GM12878 (cell line): ENCODE results near the gene MAD1L1. TPM values are rescaled to one million over a fixed set of nuclear protein-coding genes. Genes with fewer than 3 reads are reported as not detected.

Experiments used
- ATAC-seq: fragments of 200-7000 bp; cut with Tn5 transposase; 3 replicates; pipeline ENCODE4 v1.9.1; 2020; ENCODE audit warnings: mild to moderate bottlenecking, moderate library complexity
- BruUV-seq: library from RNA; stranded (reverse); fragments of 400-500 nt; replicated peaks from 2 replicates; lab custom pipeline; 2021; lab: Mats Ljungman, UMichigan
- CTCF ChIA-PET: fragments of 300-600 bp; sonication (Branson Sonifier 250); formaldehyde crosslinking; extraction: SDS; loops from one replicate; lab custom pipeline; 2021; ENCODE audit warnings: inconsistent platforms; lab: Yijun Ruan, JAX
- POLR2A ChIA-PET: fragments of 350-600 bp; formaldehyde crosslinking; extraction: SDS; loops from one replicate; lab custom pipeline; 2021; ENCODE audit warnings: inconsistent platforms; lab: Charles Lee
- RAD21 ChIA-PET: fragments of 300-600 bp; sonication (Branson Sonifier 250); formaldehyde crosslinking; loops from one replicate; lab custom pipeline; 2023; ENCODE audit warnings: antibody characterized with exemption; ENCODE audit not compliant: unreplicated experiment; lab: Charles Lee
- SMC1A ChIA-PET: fragments of 300-600 bp; sonication (Branson Sonifier 250); formaldehyde crosslinking; loops from one replicate; lab custom pipeline; 2023; ENCODE audit not compliant: unreplicated experiment, uncharacterized antibody; lab: Charles Lee
- DNase-seq: peaks from one replicate; pipeline ENCODE4 v3.0.0-alpha.2; 2011; ENCODE audit warnings: low read depth, low spot score
- FAIRE-seq: peaks from 3 replicates; lab custom pipeline; 2011; peaks lifted over from hg19 to GRCh38; lab: Jason Lieb, UNC
- H2AFZ ChIP-seq: 2 replicates; pipeline ENCODE4 v1.6.0; 2011; ENCODE audit warnings: low read depth, low read length, control low read depth; ENCODE audit not compliant: control insufficient read depth
- H3K27ac ChIP-seq: 2 replicates; pipeline ENCODE4 v1.5.1; 2011; ENCODE audit warnings: control low read depth; ENCODE audit not compliant: control insufficient read depth, insufficient read depth
- H3K27me3 ChIP-seq, 2 experiments: replicated peaks in 1 of 2; 2 replicates each; pipeline versions ENCODE4 v1.6.0 to v1.6.1; 2011; ENCODE audit warnings: low read length in 1 of 2; ENCODE audit not compliant: control insufficient read depth in 2 of 2, insufficient read depth in 2 of 2
- H3K36me3 ChIP-seq, 2 experiments: 2 replicates each; pipeline ENCODE4 v1.5.1; 2011; ENCODE audit warnings: low read length in 1 of 2; ENCODE audit not compliant: control insufficient read depth in 2 of 2, insufficient read depth in 2 of 2
- H3K4me1 ChIP-seq: 2 replicates; pipeline ENCODE4 v1.6.1; 2011; ENCODE audit warnings: mild to moderate bottlenecking, low read length, moderate library complexity, mixed read lengths; ENCODE audit not compliant: control insufficient read depth, insufficient read depth
- H3K4me2 ChIP-seq: 2 replicates; pipeline ENCODE4 v1.6.0; 2011; ENCODE audit warnings: control low read depth; ENCODE audit not compliant: control insufficient read depth, insufficient read depth
- H3K4me3 ChIP-seq: fragments of 200-600 bp; sonication (generic); 2 replicates; pipeline ENCODE4 v1.5.1; 2016
- H3K79me2 ChIP-seq: 2 replicates; pipeline ENCODE4 v1.6.0; 2011; ENCODE audit warnings: low read length; ENCODE audit not compliant: control insufficient read depth, insufficient read depth
- H3K9ac ChIP-seq: 2 replicates; pipeline ENCODE4 v1.8.0; 2011; ENCODE audit warnings: low read length, control low read depth, mixed read lengths; ENCODE audit not compliant: control insufficient read depth, insufficient read depth
- H3K9me3 ChIP-seq: replicated peaks from 3 replicates; pipeline ENCODE4 v1.5.1; 2011; ENCODE audit warnings: mild to moderate bottlenecking, low read length; ENCODE audit not compliant: control insufficient read depth, insufficient read depth
- H4K20me1 ChIP-seq: 2 replicates; pipeline ENCODE4 v1.6.0; 2011; ENCODE audit not compliant: control insufficient read depth, insufficient read depth
- BHLHE40 ChIP-seq, 2 experiments: fragments of 450-650 bp in 1 of 2; IDR thresholded peaks; 2 replicates each; pipeline ENCODE4 v1.6.1; 2011 to 2017; ENCODE audit warnings: low read depth in 2 of 2, borderline replicate concordance in 1 of 2, improper control_type of control experiment in 1 of 2, low read length in 1 of 2, mild to moderate bottlenecking in 1 of 2
- CBX3 ChIP-seq: fragments of 200-600 bp; sonication (generic); IDR thresholded peaks from 2 replicates; pipeline ENCODE4 v1.6.1; 2016; ENCODE audit warnings: low read depth, borderline replicate concordance
- FOXK2 ChIP-seq: fragments of 450-650 bp; IDR thresholded peaks from 2 replicates; pipeline ENCODE4 v1.6.1; 2017; ENCODE audit warnings: mild to moderate bottlenecking, moderate library complexity
- GABPA ChIP-seq: IDR thresholded peaks from 2 replicates; pipeline ENCODE4 v1.6.1; 2014; ENCODE audit warnings: antibody characterized with exemption, low read depth, mild to moderate bottlenecking, inconsistent platforms
- MTA2 ChIP-seq: fragments of 450-650 bp; IDR thresholded peaks from 2 replicates; pipeline ENCODE4 v1.6.1; 2016; ENCODE audit warnings: low read depth, mild to moderate bottlenecking, moderate library complexity
- NFIC ChIP-seq: IDR thresholded peaks from 2 replicates; pipeline ENCODE4 v1.6.1; 2012; ENCODE audit warnings: low read depth, mild to moderate bottlenecking, inconsistent platforms, low read length, moderate library complexity
- NFXL1 ChIP-seq: fragments of 450-650 bp; IDR thresholded peaks from 2 replicates; pipeline ENCODE4 v1.6.1; 2017; ENCODE audit warnings: antibody characterized with exemption, mild to moderate bottlenecking, borderline replicate concordance
- RAD51 ChIP-seq: fragments of 450-650 bp; IDR thresholded peaks from 2 replicates; pipeline ENCODE4 v1.6.1; 2016; ENCODE audit warnings: moderate library complexity, mild to moderate bottlenecking, inconsistent platforms
- RCOR1 ChIP-seq: conservative IDR thresholded peaks from 2 replicates; pipeline ENCODE4 v1.6.1; 2012; ENCODE audit warnings: low read depth, low read length, improper control_type of control experiment
- SRF ChIP-seq, 2 experiments: IDR thresholded peaks; 2 replicates each; pipeline ENCODE4 v1.6.1; 2011; ENCODE audit warnings: low read depth in 2 of 2, low read length in 2 of 2, mild to moderate bottlenecking in 1 of 2, moderate library complexity in 1 of 2
- TCF3 ChIP-seq: IDR thresholded peaks from 2 replicates; pipeline ENCODE4 v1.6.1; 2012; ENCODE audit warnings: low read depth, mild to moderate bottlenecking, low read length, borderline replicate concordance; ENCODE audit not compliant: insufficient read depth
- TCF7 ChIP-seq: IDR thresholded peaks from 2 replicates; pipeline ENCODE4 v1.6.1; 2014; ENCODE audit warnings: antibody characterized with exemption, borderline replicate concordance
- ZBTB4 ChIP-seq: fragments of 450-650 bp; formaldehyde crosslinking; IDR thresholded peaks from 2 replicates; pipeline ENCODE4 v1.4.0; 2022; ENCODE audit warnings: mild to moderate bottlenecking, moderate library complexity
- ZNF687 ChIP-seq: fragments of 450-650 bp; IDR thresholded peaks from 2 replicates; pipeline ENCODE4 v1.6.1; 2017; ENCODE audit warnings: mild to moderate bottlenecking, moderate library complexity
- WGBS: methylation state at CpG from one replicate; pipeline ENCODE4 v1.1.6; 2016; ENCODE audit warnings: low lambda C conversion rate; ENCODE audit not compliant: insufficient replicate concordance, insufficient coverage; ENCODE audit errors: missing lambda C conversion rate; 5-methylcytosine and 5-hydroxymethylcytosine counted together
- in situ Hi-C: fragments of 300-500 bp; cut with MboI; formaldehyde crosslinking; loops from 9 replicates; pipeline ENCODE4 v1.14.3; 2018; ENCODE audit warnings: mixed read lengths
- intact Hi-C: fragments of 100-400 bp; cut with micrococcal nuclease; formaldehyde crosslinking; loops from one replicate; pipeline ENCODE4 v1.14.2; 2022; ENCODE audit not compliant: unreplicated experiment
- polyA plus RNA-seq, 11 experiments: library from polyadenylated mRNA; depleted of rRNA in 4 of 11; unstranded in 6 of 11; stranded (reverse) in 5 of 11; fragments of >200 nt; fragmentation: Nextera tagmentation in 4 of 11; fragmentation: Illumina TruSeq in 1 of 11; extraction: Ambion mirVana in 4 of 11; extraction: Trizol in 1 of 11; gene quantifications; 1 replicate in 1 of 11; 2 replicates in 10 of 11; pipeline versions ENCODE4 v1.2.1 to v1.2.3, GENCODE V29; 2011 to 2016; ENCODE audit warnings: inconsistent platforms in 2 of 11, missing spikeins in 2 of 11, low read depth in 1 of 11
- total RNA-seq, 4 experiments: library from RNA; depleted of rRNA in 3 of 4; stranded (reverse); fragments of >200 nt in 3 of 4; fragmentation: Illumina TruSeq in 1 of 4; extraction: Trizol in 1 of 4; gene quantifications; 2 replicates each; pipeline versions ENCODE4 v1.2.1 to v1.2.3, GENCODE V29; 2013 to 2021

Gene MAD1L1
- total and polyA plus RNA-seq, 10 of the 15 experiments (the other 5 are each of a cell fraction or from before 2014, with no cell fraction given) = 2.2 to 76.8 (median 38.3) TPM

- POLR2A ChIA-PET = no interaction called here
Observed at GRCh38 chr7:1999278-1999984, 233.3 kb downstream of the MAD1L1 start.

More at GRCh38 chr7:1999278-1999984, 233.3 kb downstream of the MAD1L1 start:
- no peak overlapping the region for H2AFZ ChIP-seq
- H3K27ac ChIP-seq = no peak overlapping the region
- H3K27me3 ChIP-seq = no peaks in the 10 kb centered on the region
- in situ Hi-C loops (no loop called here), intact Hi-C loops (no loop called here)
- ATAC-seq = no peak
- no peaks in the 10 kb centered on the region for H3K79me2 ChIP-seq
- H3K4me3 ChIP-seq = no peak overlapping the region
- SMC1A ChIA-PET = no interaction called here
- no TSS peak for BruUV-seq
- DNase-seq = no peak
- CTCF ChIA-PET = no interaction called here
- H3K4me2 ChIP-seq = no peak overlapping the region
- TF ChIP-seq SRF (IDR thresholded peaks at IDR 0.05; ENCODE audit: low read depth in 2 of 2, low read length in 2 of 2) = no peak
- TF ChIP-seq RCOR1 = no peak
- TF ChIP-seq FOXK2 = no peak
- TF ChIP-seq TCF7 = no peak
- no peak for TF ChIP-seq ZBTB4 (CRISPR knock-in tag)
- no peak for TF ChIP-seq MTA2
- TF ChIP-seq NFIC = no peak
- TF ChIP-seq TCF3 = no peak
- no peak for TF ChIP-seq BHLHE40 (IDR thresholded peaks at IDR 0.05; ENCODE audit: borderline replicate concordance in 1 of 2, low read depth in 2 of 2, low read length in 1 of 2)
- TF ChIP-seq NFXL1 = no peak
- no peak for TF ChIP-seq RAD51
- no peak for TF ChIP-seq ZNF687
- TF ChIP-seq GABPA = no peak
- TF ChIP-seq CBX3 = no peak
- H3K9me3 ChIP-seq = no peaks in the 10 kb centered on the region
- RAD21 ChIA-PET = no interaction called here
- FAIRE-seq = no peak
- no peak overlapping the region for H3K9ac ChIP-seq
- peaks cover 0 to 6% of the 10 kb centered on the region in 2 experiments; a peak in 2 of 4 replicates for H3K36me3 ChIP-seq
- no peaks in the 10 kb centered on the region; the same call in 1 of the 2 replicates for H3K4me1 ChIP-seq
- WGBS = 86% methylated on average over 19 of the region's 21 CpGs
- no peaks in the 10 kb centered on the region for H4K20me1 ChIP-seq
